ENCODE results near the gene RGPD8. TPM values are rescaled to one million over a fixed set of nuclear protein-coding genes. Genes with fewer than 3 reads are reported as not detected.
A peak's percentile ranks its signal among the peaks of the same experiment; 100 is the strongest.

RGPD8 gene
- total and polyA plus RNA-seq, 2 donors (not counting 1 experiment from before 2014, with no cell fraction given): 3.3 to 13.4 TPM

DNA sequence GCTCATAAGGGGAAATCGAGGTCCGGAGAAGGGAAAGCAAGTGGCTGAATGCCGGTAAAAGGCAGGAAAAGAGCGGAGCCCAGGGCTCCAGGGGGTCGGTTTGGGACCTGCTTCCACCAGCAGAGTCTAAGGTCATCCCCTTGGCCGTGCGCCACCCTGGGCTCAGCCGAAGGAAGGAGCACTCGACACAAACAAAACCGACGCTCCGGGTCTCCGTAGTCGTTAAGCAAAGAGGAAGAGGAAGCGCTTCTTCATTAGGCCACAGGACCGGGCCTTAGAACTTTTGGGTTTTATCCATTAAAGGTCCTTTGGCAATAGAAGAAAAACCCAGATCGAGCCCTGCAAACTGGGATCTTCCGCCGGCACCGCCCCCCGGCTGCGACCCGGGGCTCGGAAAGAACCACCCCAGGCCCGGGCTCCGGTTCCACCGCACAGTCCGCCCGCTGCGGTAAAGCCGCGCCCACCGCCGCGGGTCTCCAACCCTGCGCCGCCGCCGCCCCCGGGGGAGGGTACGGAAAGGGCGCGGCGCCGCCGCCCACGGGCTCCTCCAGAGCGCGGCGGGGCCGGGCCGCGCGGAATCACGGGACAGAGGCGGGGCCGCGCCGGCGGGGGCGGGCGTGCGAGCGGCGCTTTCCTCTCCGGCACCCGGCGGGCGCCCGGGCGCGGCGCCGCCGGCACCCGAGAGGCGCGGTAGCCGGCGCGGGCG lies 48.2 kb upstream of the RGPD8 start, which contains the start of gene TTL:
TSS of gene TTL (plus strand) at position 629 of the 706 bp plus-strand sequence. CDS start 189 bp downstream, outside the sequence.
- Histone ChIP-seq H3K9ac (ENCODE audit: insufficient read depth, low read length) (peak within 1 kb of the TSS; percentile 76), H3K9me3 (ENCODE audit: control insufficient read depth, insufficient read depth, low read depth, low read length) (no peaks in the 10 kb centered on the region), H3K79me2 (ENCODE audit: control insufficient read depth, insufficient read depth, low read length) (peaks cover 37% of the 10 kb centered on the region), H3K27me3 (ENCODE audit: control insufficient read depth, insufficient read depth, low read length) (no peaks in the 10 kb centered on the region), H3K4me1 (ENCODE audit: control insufficient read depth, extremely low read depth, insufficient read depth, low read length) (peaks cover 3% of the 10 kb centered on the region), H3K27ac (ENCODE audit: insufficient read depth, low read length) (peak within 1 kb of the TSS; percentile 77), H4K20me1 (ENCODE audit: control insufficient read depth, extremely low read depth, insufficient read depth, low read length) (no peaks in the 10 kb centered on the region), H3K36me3 (ENCODE audit: control insufficient read depth, insufficient read depth, low read length) (no peaks in the 10 kb centered on the region), H3K4me3 (replicated peaks in 1 of 4; ENCODE audit: control extremely low read depth in 1 of 4, insufficient read depth in 1 of 4, low read depth in 3 of 4, low read length in 4 of 4) (peak within 1 kb of the TSS; percentile 82 to 91 (median 90)), H3K4me2 (ENCODE audit: extremely low read depth, insufficient read depth, low read length) (peak within 1 kb of the TSS; percentile 99), H2AFZ (ENCODE audit: low read length) (peak within 1 kb of the TSS; percentile 77)
- peak; percentile 49 to 63 for DNase-seq (ENCODE audit: low read depth in 2 of 2)
- TF ChIP-seq EZH2 (IDR thresholded peaks at IDR 0.05; ENCODE audit: low read length, missing control alignments): no peak
- TF ChIP-seq, protein P1, sequence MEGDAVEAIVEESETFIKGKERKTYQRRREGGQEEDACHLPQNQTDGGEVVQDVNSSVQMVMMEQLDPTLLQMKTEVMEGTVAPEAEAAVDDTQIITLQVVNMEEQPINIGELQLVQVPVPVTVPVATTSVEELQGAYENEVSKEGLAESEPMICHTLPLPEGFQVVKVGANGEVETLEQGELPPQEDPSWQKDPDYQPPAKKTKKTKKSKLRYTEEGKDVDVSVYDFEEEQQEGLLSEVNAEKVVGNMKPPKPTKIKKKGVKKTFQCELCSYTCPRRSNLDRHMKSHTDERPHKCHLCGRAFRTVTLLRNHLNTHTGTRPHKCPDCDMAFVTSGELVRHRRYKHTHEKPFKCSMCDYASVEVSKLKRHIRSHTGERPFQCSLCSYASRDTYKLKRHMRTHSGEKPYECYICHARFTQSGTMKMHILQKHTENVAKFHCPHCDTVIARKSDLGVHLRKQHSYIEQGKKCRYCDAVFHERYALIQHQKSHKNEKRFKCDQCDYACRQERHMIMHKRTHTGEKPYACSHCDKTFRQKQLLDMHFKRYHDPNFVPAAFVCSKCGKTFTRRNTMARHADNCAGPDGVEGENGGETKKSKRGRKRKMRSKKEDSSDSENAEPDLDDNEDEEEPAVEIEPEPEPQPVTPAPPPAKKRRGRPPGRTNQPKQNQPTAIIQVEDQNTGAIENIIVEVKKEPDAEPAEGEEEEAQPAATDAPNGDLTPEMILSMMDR (conservative IDR thresholded peaks at IDR 0.05 in 1 of 2, IDR thresholded peaks at IDR 0.05 in 1 of 2; ENCODE audit: low read depth in 1 of 2, low read length in 2 of 2): no peak

DNA sequence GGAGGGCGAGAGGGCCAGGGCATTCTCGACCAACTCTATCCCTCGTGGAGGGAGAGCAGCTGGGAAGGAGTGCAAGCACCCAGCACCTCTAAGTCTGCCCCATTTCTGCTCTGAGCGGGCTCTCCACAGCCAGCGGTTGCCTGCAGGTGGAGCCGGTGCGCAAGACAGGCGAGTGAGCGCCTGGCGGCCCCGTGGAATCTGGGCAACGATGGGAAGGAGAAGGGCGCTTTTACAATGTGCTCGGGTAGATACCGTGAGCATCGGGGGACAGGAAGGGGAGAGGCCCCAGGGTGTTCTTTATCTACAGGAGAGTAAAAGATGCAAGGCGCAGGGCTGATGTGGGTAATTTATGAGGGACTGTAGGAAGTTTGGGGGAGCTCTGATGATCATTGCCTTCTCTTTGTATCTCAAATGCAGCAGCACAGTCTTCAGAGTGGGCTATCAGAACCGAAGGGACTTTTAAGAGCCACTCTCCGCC lies 47.6 kb upstream of the RGPD8 start:
- H3K79me2 ChIP-seq (ENCODE audit: control insufficient read depth, insufficient read depth, low read length): peaks cover 31% of the 10 kb centered on the region
- no peaks in the 10 kb centered on the region for H3K36me3 ChIP-seq (ENCODE audit: control insufficient read depth, insufficient read depth, low read length)
- DNase-seq (ENCODE audit: low read depth in 2 of 2): peak; percentile 77 to 82
- peak overlapping the region; percentile 60 to 83 (median 74) for H3K4me3 ChIP-seq (replicated peaks in 1 of 4; ENCODE audit: control extremely low read depth in 1 of 4, insufficient read depth in 1 of 4, low read depth in 3 of 4, low read length in 4 of 4)
- H3K4me1 ChIP-seq (ENCODE audit: control insufficient read depth, extremely low read depth, insufficient read depth, low read length): peaks cover 3% of the 10 kb centered on the region
- no peaks in the 10 kb centered on the region for H3K27me3 ChIP-seq (ENCODE audit: control insufficient read depth, insufficient read depth, low read length)
- no peaks in the 10 kb centered on the region for H3K9me3 ChIP-seq (ENCODE audit: control insufficient read depth, insufficient read depth, low read depth, low read length)
- H3K27ac ChIP-seq (ENCODE audit: insufficient read depth, low read length): peak overlapping the region; percentile 54
- H3K4me2 ChIP-seq (ENCODE audit: extremely low read depth, insufficient read depth, low read length): peak overlapping the region; percentile 99
- no peaks in the 10 kb centered on the region for H4K20me1 ChIP-seq (ENCODE audit: control insufficient read depth, extremely low read depth, insufficient read depth, low read length)
- no peak for TF ChIP-seq EZH2 (IDR thresholded peaks at IDR 0.05; ENCODE audit: low read length, missing control alignments)
- TF ChIP-seq, protein P1 (conservative IDR thresholded peaks at IDR 0.05 in 1 of 2, IDR thresholded peaks at IDR 0.05 in 1 of 2; ENCODE audit: low read depth in 1 of 2, low read length in 2 of 2): peak; percentile 64 to 79
- no peak overlapping the region for H3K9ac ChIP-seq (ENCODE audit: insufficient read depth, low read length)
- peak overlapping the region; percentile 60 for H2AFZ ChIP-seq (ENCODE audit: low read length)

DNA sequence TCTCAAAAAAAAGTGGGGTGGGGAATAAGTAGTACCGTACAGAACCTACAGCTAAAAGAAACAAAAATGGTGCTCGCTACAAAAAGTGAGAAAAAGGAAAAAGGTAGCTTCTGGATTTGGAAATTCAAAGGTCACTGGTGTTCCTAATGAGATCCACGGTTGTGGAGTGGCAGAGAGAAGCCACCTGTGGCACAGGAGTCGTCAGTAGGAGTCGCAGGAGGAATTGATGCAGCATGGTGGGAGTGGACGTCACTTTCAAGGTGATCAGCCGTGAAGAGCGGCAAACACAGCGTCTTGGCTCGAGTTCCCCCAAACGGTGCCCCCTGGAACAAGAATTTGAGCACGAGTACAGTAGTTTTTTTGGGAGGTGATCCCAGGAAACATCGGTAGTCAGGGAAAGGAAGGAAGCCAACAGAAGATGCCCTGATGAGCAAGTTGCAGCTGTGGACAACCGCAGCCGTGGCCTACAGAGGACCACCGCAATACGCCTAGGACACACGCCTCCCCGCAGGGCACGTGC lies 47.1 kb upstream of the RGPD8 start:
- H3K36me3 ChIP-seq (ENCODE audit: control insufficient read depth, insufficient read depth, low read length): no peaks in the 10 kb centered on the region
- H3K9ac ChIP-seq (ENCODE audit: insufficient read depth, low read length): no peak overlapping the region
- no peaks in the 10 kb centered on the region for H3K27me3 ChIP-seq (ENCODE audit: control insufficient read depth, insufficient read depth, low read length)
- no peaks in the 10 kb centered on the region for H3K9me3 ChIP-seq (ENCODE audit: control insufficient read depth, insufficient read depth, low read depth, low read length)
- H2AFZ ChIP-seq (ENCODE audit: low read length): peak overlapping the region; percentile 60
- no peak for DNase-seq (ENCODE audit: low read depth in 2 of 2)
- H3K4me3 ChIP-seq (replicated peaks in 1 of 4; ENCODE audit: control extremely low read depth in 1 of 4, insufficient read depth in 1 of 4, low read depth in 3 of 4, low read length in 4 of 4): peak overlapping the region; percentile 60 to 83 (median 74)
- no peak overlapping the region for H3K27ac ChIP-seq (ENCODE audit: insufficient read depth, low read length)
- no peaks in the 10 kb centered on the region for H4K20me1 ChIP-seq (ENCODE audit: control insufficient read depth, extremely low read depth, insufficient read depth, low read length)
- peaks cover 3% of the 10 kb centered on the region for H3K4me1 ChIP-seq (ENCODE audit: control insufficient read depth, extremely low read depth, insufficient read depth, low read length)
- peaks cover 26% of the 10 kb centered on the region for H3K79me2 ChIP-seq (ENCODE audit: control insufficient read depth, insufficient read depth, low read length)
- peak overlapping the region; percentile 99 for H3K4me2 ChIP-seq (ENCODE audit: extremely low read depth, insufficient read depth, low read length)
- TF ChIP-seq, protein P1 (conservative IDR thresholded peaks at IDR 0.05 in 1 of 2, IDR thresholded peaks at IDR 0.05 in 1 of 2; ENCODE audit: low read depth in 1 of 2, low read length in 2 of 2): no peak
- no peak for TF ChIP-seq EZH2 (IDR thresholded peaks at IDR 0.05; ENCODE audit: low read length, missing control alignments)
